Suprapubic skin (tissue), 4 donors: Measurements from ENCODE around the gene CAMK1D. TPM values are rescaled to one million over a fixed set of nuclear protein-coding genes. Genes with fewer than 3 reads are reported as not detected.
"Not testable (repeated sequence)": the region's sequence is repeated elsewhere in the genome, so short reads cannot be mapped to it uniquely, and the experiment has no call there.

Experiments
- DNase-seq, 2 donors: peaks; one replicate each; pipeline ENCODE4 v3.0.0-alpha.2; 2019; ENCODE audit warnings: low spot score in 2 of 2
- H3K27ac ChIP-seq: fragments of 200-600 bp; sonication (generic); one replicate; pipeline ENCODE4 v1.5.1; 2019
- H3K27me3 ChIP-seq: fragments of 200-600 bp; sonication (generic); one replicate; pipeline ENCODE4 v1.5.1; 2019
- H3K36me3 ChIP-seq: fragments of 200-600 bp; sonication (generic); one replicate; pipeline ENCODE4 v1.5.1; 2019
- H3K4me1 ChIP-seq: fragments of 200-600 bp; sonication (generic); one replicate; pipeline ENCODE4 v1.5.1; 2019
- H3K4me3 ChIP-seq: fragments of 200-600 bp; sonication (generic); one replicate; pipeline ENCODE4 v1.5.1; 2019; ENCODE audit warnings: mild to moderate bottlenecking
- H3K9me3 ChIP-seq: fragments of 200-600 bp; sonication (generic); one replicate; pipeline ENCODE4 v1.5.1; 2019
- EP300 ChIP-seq: sonication (generic); formaldehyde crosslinking; IDR thresholded peaks from one replicate; pipeline ENCODE4 v1.6.1; 2017; ENCODE audit warnings: antibody characterized with exemption
- POLR2A ChIP-seq, 2 donors: fragments of 450-650 bp; IDR thresholded peaks; one replicate each; pipeline ENCODE4 v1.6.1; 2017; ENCODE audit warnings: antibody characterized with exemption in 2 of 2, mild to moderate bottlenecking in 2 of 2, moderate library complexity in 2 of 2
- POLR2AphosphoS5 ChIP-seq, 3 donors: sonication (generic); formaldehyde crosslinking; IDR thresholded peaks; one replicate each; pipeline ENCODE4 v1.6.1; 2017; ENCODE audit warnings: antibody characterized with exemption in 3 of 3
- WGBS: methylation state at CpG from one replicate; pipeline ENCODE4 v1.1.5; 2018; 5-methylcytosine and 5-hydroxymethylcytosine counted together
- total RNA-seq, 4 donors: library from RNA; depleted of rRNA; stranded (reverse); fragments of >200 nt; gene quantifications; one replicate each; pipeline ENCODE4 v1.1.0, GENCODE V29; 2016
- TF ChIP-seq, protein P1 (sequence below), 2 donors: fragments of 200-600 bp in 1 of 2; fragments of 450-650 bp in 1 of 2; sonication (generic) in 1 of 2; IDR thresholded peaks; one replicate each; pipeline ENCODE4 v1.5.1; 2016 to 2019; ENCODE audit warnings: antibody characterized with exemption in 2 of 2, mild to moderate bottlenecking in 1 of 2, moderate library complexity in 1 of 2

The CAMK1D gene
- total RNA-seq, 4 donors from 2014 or later = 26.4 to 31.3 (median 30.2) TPM

DNA sequence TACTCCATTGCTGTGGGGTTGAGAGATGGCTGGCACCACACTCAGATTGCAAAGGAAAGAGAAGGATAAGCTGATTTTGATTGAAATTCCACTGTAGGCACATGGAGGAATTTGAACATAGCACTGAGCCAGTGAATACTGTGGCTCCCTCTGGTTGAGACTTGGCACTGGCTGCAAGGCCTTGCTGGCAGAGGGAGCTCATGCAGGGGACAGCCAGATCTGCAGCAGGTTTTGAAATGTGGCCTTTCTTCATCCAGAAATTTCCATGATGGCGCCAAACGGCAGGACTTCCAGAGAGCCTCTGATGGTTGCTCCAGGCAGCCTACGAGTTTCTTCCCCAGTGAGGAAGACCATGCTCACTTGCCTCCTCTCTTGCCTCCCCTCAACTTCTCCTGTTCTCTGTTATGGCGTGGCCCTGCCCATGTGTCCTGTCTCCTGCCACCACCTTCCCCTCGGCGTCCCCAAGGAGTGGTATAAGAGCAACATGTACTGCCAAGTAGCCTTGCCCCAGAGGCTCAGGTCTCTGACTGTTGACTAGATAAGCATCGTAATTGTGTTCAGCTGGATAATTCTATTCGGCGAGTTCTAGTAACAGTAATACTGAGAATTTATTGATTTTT, 386.6 kb downstream of the CAMK1D start:
- H3K9me3 ChIP-seq = no peaks in the 10 kb centered on the region
- H3K36me3 ChIP-seq = no peaks in the 10 kb centered on the region
- WGBS = 75% methylated on average over 9 of the region's 9 CpGs
- no peaks in the 10 kb centered on the region for H3K27me3 ChIP-seq
- H3K4me3 ChIP-seq = no peak overlapping the region
- no peak overlapping the region for H3K27ac ChIP-seq
- H3K4me1 ChIP-seq = no peaks in the 10 kb centered on the region
- no peak for TF ChIP-seq EP300
- TF ChIP-seq, protein P1, sequence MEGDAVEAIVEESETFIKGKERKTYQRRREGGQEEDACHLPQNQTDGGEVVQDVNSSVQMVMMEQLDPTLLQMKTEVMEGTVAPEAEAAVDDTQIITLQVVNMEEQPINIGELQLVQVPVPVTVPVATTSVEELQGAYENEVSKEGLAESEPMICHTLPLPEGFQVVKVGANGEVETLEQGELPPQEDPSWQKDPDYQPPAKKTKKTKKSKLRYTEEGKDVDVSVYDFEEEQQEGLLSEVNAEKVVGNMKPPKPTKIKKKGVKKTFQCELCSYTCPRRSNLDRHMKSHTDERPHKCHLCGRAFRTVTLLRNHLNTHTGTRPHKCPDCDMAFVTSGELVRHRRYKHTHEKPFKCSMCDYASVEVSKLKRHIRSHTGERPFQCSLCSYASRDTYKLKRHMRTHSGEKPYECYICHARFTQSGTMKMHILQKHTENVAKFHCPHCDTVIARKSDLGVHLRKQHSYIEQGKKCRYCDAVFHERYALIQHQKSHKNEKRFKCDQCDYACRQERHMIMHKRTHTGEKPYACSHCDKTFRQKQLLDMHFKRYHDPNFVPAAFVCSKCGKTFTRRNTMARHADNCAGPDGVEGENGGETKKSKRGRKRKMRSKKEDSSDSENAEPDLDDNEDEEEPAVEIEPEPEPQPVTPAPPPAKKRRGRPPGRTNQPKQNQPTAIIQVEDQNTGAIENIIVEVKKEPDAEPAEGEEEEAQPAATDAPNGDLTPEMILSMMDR (IDR thresholded peaks at IDR 0.05) = no peak
- no peak for TF ChIP-seq POLR2AphosphoS5 (IDR thresholded peaks at IDR 0.05)
- TF ChIP-seq POLR2A (IDR thresholded peaks at IDR 0.05) = no peak
- DNase-seq = no peak

DNA sequence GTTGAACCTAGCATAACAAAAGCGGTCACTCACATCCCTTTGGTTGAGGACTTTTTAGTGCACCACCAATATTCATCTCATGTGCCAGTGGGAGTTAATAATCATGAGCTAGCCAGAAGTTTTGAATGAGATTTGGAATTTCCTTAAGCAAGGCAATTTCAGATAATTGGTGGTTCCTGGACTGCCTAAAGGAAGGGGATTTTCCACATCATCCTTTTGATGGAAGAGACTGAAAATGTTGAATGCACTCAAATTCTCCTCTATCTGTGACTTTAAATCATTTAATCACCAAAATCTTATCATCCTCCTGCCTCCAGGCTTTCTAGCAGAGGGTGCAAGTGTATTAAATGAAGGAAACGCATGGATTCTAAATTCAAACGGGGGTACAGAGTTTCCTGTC, 391.5 kb downstream of the CAMK1D start:
- Histone ChIP-seq H3K4me1 (peaks cover 4% of the 10 kb centered on the region), H3K9me3 (no peaks in the 10 kb centered on the region), H3K36me3 (no peaks in the 10 kb centered on the region), H3K27ac (no peak overlapping the region), H3K4me3 (no peak overlapping the region), H3K27me3 (no peaks in the 10 kb centered on the region)
- WGBS = 64% methylated on average over 3 of the region's 3 CpGs
- no peak for TF ChIP-seq POLR2AphosphoS5 (IDR thresholded peaks at IDR 0.05)
- no peak for TF ChIP-seq EP300
- TF ChIP-seq POLR2A (IDR thresholded peaks at IDR 0.05) = no peak
- TF ChIP-seq, protein P1 (IDR thresholded peaks at IDR 0.05) = no peak
- DNase-seq = no peak

DNA sequence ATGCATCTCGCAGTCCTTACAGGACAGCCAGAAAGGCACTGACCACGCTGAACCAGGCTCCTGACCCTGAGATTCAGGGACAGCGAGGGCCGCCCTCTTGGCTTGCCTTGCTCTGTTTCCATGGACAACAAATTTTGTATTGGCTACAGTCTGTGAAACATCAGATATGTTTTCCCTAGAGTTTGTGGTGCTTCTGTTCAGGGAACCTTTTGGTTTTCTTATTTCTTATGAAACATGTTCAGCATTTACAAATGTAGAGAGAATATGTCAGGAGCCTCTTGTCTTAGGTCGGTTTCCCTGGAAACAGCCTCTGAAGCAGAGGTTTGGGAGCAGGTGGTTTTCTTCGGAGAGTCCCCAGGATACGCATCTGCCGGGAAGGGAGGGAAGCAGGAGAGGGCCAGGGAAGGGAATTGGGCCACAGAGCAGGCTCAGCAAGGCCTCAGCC, 392.0 kb downstream of the CAMK1D start:
- TF ChIP-seq EP300 (no peak), POLR2A (IDR thresholded peaks at IDR 0.05) (no peak), POLR2AphosphoS5 (IDR thresholded peaks at IDR 0.05) (no peak)
- TF ChIP-seq, protein P1 (IDR thresholded peaks at IDR 0.05) = no peak
- Histone ChIP-seq H3K4me1 (peaks cover 4% of the 10 kb centered on the region), H3K4me3 (no peak overlapping the region), H3K9me3 (no peaks in the 10 kb centered on the region), H3K27ac (peak overlapping the region; percentile 62), H3K27me3 (no peaks in the 10 kb centered on the region), H3K36me3 (no peaks in the 10 kb centered on the region)
- DNase-seq = no peak
- WGBS = 85% methylated on average over 8 of the region's 8 CpGs

DNA sequence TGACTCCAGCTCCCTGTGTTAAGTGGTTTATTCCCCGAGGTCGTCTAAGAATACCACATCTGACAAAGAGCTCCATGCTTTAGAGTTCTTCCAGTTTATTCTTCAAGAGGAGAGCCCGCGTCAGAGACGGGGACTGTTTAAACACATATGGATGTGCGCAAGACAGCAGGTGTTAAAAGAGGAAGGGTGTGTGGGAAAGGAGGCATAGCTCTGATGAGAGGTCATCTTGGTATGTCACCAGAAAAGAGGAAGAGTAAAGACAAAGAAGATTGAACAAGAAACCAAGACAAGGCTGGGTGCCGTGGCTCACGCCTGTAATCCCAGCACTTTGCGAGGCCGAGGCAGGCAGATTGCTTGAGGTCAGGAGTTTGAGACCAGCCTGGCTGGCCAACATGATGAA, 393.4 kb downstream of the CAMK1D start:
- no peak for DNase-seq
- TF ChIP-seq, protein P1 (IDR thresholded peaks at IDR 0.05) = no peak
- TF ChIP-seq POLR2AphosphoS5 (IDR thresholded peaks at IDR 0.05) (no peak), EP300 (no peak), POLR2A (IDR thresholded peaks at IDR 0.05) (no peak)
- no peaks in the 10 kb centered on the region for H3K9me3 ChIP-seq
- no peaks in the 10 kb centered on the region for H3K36me3 ChIP-seq
- no peak overlapping the region for H3K27ac ChIP-seq
- H3K27me3 ChIP-seq = no peaks in the 10 kb centered on the region
- 85% methylated on average over 10 of the region's 10 CpGs for WGBS
- H3K4me1 ChIP-seq = peaks cover 4% of the 10 kb centered on the region
- no peak overlapping the region for H3K4me3 ChIP-seq

DNA sequence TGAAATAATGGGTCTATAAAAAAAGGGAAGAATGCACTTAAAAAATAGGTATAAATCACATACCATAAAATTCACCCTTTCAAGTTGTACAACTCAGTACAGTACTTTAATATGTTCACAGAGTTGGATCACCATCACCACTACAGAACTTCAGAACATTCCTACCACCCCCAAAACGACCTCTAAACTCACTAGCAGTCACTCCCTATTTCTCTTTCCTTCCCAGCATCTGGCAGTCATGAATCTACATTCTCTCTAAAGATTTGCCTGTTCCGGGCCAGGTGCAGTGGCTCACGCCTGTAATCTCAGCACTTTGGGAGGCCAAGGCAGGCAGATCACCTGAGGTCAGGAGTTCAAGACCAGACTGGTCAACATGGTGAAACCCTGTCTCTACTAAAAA, 394.1 kb downstream of the CAMK1D start:
- DNase-seq, H3K4me3 ChIP-seq, H3K27ac ChIP-seq, H3K4me1 ChIP-seq, H3K27me3 ChIP-seq, H3K9me3 ChIP-seq, H3K36me3 ChIP-seq: not testable (repeated sequence)
- 73% methylated on average over 3 of the region's 3 CpGs for WGBS

DNA sequence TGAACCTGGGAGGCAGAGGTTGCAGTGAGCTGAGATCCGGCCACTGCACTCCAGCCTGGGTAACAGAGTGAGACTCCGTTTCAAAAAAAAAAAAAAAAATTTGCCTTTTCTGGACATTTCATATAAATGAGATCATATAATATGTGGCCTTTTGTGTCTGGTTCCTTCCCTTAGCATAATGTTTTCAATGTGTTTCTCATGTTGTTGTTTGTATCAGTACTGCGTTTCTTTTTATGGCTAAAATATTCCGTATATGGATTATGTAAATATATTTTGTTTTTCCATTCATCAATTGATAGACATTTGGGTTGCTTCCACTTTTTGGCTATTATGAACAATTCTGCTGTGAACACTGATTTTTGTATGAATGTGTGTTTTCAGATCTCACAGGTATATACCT, 394.6 kb downstream of the CAMK1D start:
- Histone ChIP-seq H3K27me3 (no peaks in the 10 kb centered on the region), H3K4me1 (peaks cover 4% of the 10 kb centered on the region), H3K27ac (no peak overlapping the region), H3K36me3 (no peaks in the 10 kb centered on the region), H3K9me3 (no peaks in the 10 kb centered on the region), H3K4me3 (no peak overlapping the region)
- 77% methylated on average over 4 of the region's 4 CpGs for WGBS
- DNase-seq = no peak
- TF ChIP-seq POLR2AphosphoS5 (IDR thresholded peaks at IDR 0.05) (no peak), EP300 (no peak), POLR2A (IDR thresholded peaks at IDR 0.05) (no peak)
- TF ChIP-seq, protein P1 (IDR thresholded peaks at IDR 0.05) = no peak
